ENCODE results near the gene SLC38A3.

The SLC38A3 gene

DNA sequence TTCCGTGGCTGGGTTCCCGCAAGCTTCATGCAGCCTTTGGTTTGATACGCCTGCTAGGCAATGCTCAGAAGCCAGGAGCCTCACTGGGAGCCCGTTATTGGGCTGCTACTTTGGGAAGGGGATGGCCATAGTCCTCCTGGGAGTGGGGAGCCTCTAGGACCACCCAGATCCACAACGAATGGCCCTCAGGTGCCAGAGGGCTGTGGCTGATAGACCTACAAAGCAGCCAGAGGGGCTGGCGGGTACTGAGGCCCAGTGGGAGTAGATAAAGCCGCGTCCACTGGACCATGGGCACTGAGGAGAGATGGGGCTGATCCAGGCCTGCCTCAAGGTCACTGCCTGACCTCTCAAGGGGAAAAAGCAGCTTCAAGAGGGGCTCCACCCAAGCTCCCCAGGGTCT lies 12.9 kb upstream of the SLC38A3 start:
- DNase-seq (ENCODE audit: low read depth) = no peak

DNA sequence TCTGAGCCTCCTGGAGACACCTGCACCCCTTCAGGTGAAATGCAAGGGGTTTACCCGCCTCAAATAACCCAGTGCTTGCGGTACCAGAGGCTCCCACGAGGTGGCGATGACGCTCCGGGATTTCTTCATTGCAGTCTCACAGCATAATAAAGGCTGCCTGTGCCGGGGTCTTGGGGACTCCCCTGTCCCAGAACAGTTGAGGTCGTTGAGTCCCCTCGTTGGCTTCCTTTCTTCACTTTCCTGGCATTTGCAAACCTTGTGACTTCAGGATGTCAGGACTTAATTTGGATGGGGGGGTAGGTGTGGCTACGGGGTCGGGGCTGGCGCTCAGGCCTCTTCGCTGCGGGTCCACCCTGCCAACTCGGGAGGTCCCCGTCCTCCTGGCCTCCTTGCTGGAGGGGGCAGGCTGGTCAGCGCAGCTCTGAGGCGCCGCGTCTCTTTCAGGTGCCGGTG lies 12.4 kb upstream of the SLC38A3 start:
- peak; percentile 31 for DNase-seq (ENCODE audit: low read depth)

DNA sequence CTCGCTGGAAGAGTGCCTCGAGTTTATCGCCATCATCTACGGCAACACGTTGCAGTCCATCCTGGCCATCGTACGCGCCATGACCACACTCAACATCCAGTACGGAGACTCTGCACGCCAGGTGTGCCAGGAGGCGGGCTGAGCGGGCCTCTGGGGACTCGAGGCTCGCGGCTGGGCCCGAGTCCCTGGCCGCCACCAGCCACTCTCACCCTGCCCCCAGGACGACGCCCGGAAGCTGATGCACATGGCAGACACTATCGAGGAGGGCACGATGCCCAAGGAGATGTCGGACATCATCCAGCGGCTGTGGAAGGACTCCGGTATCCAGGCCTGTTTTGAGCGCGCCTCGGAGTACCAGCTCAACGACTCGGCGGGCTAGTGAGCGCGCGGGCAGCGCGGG lies 11.8 kb upstream of the SLC38A3 start:
- no peak for DNase-seq (ENCODE audit: low read depth)

DNA sequence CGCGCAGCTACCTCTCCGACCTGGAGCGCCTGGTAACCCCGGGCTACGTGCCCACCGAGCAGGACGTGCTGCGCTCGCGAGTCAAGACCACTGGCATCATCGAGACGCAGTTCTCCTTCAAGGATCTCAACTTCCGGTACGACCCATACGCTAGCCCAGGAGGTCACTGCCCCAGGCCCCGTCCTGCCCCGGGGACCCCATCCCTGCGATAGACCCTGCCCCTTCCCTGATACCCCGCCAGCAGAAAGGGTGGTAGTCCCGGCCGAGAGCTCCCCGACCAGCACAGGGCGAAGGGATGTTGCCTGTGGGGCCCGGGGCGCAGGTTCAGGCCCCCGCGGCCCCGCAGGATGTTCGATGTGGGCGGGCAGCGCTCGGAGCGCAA lies 11.3 kb upstream of the SLC38A3 start:
- DNase-seq (ENCODE audit: low read depth) = no peak

DNA sequence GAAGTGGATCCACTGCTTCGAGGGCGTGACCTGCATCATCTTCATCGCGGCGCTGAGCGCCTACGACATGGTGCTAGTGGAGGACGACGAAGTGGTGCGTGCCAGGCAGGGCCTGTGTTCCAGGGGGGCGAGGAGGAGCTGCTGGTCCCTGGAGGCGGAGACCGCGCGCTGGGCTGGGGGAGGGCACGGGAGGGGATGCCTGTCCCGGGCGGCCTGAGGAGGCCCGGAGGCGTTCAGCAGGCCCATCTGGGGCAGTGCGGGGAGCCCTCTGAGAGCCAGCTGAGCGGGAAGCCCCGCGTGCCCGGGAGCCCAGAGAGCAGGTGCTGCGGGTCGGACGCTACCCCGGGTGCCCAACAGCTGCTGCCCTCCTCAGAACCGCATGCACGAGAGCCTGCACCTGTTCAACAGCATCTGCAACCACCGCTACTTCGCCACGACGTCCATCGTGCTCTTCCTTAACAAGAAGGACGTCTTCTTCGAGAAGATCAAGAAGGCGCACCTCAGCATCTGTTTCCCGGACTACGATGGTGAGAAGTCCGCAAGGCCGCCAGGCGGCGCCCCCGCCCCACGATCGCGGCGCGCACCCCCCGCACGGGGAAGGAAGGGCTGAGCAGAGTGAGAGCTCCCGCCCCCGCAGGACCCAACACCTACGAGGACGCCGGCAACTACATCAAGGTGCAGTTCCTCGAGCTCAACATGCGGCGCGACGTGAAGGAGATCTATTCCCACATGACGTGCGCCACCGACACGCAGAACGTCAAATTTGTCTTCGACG lies 10.8 kb upstream of the SLC38A3 start:
- peak; percentile 56 for DNase-seq (ENCODE audit: low read depth)

DNA sequence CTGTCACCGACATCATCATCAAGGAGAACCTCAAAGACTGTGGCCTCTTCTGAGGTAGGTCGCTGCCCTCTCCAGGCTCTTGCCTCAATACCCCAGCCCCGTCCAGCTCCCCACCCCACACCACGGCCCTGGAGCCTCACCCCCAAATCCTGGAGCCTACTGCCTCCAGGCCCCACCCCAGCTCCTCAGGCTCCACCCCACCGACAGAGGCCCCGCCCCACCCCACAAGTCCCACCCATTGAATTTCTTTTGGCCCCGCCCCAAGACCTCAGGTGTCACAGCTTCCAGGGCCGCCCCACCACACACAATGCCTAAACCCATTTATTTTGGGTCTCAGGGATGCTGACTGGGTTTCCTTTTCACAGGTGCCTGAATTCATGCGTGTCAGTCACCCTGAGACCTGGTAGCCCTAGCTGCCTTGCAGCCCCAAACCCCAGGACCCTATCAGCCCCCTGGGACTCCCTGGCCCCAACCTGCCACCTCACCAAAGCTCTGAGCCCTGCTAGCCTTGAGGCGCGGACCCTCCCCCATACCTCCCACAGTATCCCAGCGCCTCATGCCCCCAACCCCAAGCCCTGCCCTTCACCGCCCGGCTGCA lies 10.1 kb upstream of the SLC38A3 start:
- no peak for DNase-seq (ENCODE audit: low read depth)

DNA sequence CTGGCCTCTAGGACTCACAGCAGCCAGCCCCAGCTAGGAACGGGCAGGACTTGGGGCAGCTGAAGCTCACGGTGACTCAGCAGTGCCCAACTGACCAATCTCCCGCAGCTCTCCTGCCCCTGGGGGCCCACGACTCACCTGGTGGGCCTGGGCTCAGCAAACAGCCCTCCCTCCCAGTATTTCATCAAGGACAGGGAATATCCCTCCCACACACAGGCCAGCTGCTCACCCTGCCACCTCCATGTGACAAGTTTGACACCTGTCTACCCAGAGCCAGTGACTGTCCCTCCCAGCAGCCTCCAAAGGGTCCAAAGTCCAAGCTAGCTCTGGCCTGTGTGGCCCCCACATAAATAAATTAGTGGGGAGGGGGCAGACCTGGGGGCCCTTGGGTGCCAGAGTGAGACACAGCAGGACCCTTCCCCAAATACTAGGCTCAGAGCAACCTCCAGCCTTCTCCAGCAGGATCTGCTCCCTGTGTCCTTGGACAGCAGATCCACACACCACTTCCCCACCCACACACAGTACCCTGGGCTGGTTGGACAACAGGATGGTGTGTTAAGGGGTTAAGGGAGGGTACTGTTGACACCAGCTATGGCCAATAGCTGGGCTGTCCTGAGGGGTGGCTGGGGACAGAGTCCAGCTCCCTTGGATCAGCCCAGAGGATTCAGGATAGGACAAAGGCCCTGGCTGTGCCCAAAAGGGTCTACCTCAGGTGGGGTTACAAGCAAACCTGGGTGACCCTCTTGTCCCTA lies 9.4 kb upstream of the SLC38A3 start:
- no peak for DNase-seq (ENCODE audit: low read depth)

DNA sequence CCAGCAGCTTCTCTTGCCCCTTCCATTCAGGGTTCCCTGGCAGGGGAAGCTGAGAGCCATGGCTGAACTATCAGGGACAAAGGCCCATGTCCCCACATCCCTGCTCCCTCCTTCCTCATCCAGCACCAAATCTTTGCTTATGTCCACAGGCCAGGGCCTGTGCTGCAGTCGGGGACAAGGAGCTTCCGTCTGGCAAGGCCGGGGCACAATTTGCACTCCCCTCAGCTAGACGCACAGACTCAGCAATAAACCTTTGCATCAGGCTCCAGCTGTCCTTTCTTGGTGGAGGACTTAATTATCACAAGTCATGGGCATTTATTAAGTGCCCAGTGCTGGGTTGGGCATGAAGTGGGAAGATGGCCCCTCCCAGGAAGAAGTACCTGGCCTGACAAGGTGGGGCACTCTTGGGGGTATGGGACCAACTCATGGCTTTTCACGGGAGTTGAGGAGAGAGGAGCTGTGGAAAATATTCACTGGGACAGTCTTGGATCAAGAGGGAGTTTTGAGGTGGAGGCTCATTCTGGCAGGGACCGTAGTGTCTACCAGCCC lies 8.7 kb upstream of the SLC38A3 start:
- DNase-seq (ENCODE audit: low read depth) = no peak

DNA sequence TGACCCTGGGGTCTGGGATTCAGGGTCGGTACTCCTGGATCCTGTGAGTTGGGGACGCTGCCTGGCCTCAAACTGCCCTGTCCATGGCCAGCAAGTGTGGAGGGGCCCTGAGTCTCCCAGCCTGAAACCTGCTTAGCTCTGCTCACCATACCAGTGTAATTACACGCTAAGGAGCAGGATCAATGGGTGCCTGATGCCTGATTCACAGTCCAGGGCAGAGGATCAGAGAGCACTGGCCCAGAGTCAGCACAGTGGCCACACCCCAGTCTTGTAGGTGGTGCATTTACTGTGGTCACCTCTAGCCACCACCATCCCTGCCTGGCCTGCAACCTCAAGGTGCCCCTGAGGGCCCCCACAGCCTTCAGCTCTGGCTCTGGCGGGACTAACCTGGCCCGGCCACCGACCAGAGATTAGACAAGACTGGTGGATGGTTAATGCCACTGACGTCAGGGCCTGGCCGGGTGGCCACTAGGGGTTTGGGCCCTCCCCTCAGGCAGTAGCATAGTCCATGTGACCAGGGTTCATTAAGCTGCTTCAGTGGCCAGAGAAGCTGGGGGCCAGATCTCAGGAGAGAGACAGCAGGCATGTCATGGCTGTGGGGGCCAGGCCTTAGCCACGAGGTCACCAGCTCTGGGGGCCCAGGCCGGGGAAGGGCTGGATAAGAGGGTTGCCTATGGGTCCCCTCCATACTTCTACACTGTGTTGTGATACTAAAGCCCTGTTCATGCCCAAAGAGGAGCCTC lies 3.3 kb upstream of the SLC38A3 start:
- DNase-seq (ENCODE audit: low read depth) = no peak

DNA sequence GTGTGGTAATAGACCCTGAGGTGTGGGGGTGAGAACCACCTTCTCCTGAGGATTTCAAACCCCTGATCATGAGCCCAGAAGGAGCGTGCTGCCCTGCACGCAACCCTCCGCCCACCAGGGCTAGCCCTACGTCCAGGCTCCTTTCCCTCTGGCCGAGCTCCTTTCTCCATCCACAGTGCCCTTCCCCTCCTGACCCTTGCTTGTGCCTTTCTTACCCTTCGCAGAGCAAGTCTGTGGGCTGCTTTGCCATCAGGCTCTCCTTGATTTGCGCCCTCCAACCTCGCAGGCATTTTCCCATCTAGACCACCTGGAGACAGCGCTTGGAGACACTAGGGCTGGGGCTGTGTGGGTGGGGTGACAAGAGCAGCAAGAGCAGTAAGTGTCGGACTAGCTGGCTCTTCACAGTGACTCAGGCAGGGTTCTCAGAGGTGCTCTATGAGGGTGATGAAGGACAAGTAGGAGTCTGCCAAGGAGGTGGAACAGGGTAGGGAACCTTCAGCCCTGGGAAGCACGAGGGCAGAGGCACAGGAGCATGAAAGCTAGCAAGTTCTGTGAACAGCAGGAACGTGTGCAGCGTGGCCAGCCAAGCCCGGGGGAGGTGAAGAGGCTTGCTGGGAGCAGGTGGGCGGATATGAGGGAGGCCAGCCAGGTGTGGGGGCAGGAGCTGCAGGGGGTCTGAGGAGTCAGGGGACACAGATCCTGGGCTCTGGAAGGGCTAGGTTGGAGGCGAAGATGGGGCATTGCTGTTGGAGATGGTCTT lies 2.5 kb upstream of the SLC38A3 start:
- DNase-seq (ENCODE audit: low read depth) = no peak

DNA sequence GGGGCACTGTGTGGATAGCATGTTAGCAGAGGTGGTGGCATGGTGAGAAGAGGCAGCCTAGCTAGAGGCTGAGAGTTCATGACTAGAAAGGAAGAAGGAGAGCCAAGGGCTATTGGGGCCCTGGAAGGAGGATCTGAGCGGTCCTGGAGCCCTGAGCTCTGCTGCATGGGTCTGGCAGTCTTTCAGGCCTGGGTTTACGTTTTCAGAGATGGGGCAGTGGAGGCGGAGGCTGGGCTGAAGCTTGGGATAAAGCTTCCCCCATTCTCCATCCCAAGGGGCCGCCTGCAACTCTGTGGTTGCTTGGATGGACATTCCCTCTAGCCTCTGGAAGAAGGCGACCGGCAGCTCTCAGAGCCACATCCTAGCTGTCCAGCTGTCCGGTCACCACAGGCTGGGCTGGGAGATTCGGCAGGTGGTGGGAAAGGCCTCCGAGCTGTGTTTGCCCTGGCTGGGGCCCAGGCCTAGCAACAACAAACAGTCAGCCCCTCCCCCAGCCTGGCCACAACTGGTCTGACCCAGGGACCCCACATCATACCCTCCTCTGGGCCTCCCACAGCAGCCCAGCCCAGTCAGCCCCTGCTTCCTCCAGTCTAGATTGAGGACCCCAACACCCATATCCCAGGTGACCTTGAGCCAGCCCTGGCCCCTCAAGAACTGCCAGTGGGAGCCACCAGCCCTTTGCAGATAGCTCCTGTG lies 1.8 kb upstream of the SLC38A3 start:
- no peak for DNase-seq (ENCODE audit: low read depth)

DNA sequence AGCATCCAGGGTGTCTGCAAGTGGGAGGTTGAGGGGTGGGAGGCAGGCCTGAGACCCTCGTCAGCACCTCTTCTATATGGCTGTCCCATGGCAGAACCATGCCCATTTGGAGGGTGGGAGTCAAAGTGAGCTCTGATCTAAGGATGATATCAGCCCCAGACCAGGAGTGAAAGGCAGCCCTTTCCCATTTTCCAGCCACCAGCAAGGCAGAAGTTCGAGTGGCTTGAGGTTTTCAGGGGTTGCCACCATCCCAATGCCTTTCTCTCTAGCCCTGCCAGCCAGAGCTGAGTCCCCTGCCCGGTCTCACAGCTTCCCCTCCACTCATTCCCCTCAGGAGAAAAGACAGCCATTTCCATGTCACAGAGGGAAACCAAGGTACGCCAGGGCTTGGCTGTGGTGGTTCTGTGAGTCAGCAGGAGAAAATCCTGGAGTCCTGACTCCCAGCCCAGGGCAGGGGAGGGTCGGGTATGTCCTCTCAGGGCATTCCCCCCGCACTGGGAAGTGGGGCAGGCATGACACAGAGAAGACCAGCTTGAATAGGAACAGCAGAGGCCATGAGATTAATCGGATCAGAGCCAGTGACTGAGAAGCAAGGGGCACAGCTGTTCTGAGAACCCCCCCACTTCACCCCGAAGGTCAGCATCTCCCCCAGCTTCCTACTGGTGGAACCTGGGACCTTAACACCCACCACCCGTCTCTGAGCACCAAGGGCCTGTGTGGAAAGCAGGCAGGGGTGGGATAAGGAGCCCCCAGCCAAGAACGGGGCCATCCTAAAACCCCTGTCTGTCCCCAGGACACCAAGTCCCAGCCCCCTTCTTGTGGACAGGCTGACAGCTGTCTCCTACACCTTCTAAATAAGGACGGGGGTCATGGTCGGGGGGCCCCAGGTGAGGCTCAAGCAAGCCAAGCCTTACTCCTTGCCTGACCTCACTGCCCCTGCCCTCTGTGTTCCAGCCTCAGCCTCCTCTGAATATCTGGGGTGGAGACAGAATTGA lies 965 bp upstream of the SLC38A3 start:
- DNase-seq (ENCODE audit: low read depth) = no peak

DNA sequence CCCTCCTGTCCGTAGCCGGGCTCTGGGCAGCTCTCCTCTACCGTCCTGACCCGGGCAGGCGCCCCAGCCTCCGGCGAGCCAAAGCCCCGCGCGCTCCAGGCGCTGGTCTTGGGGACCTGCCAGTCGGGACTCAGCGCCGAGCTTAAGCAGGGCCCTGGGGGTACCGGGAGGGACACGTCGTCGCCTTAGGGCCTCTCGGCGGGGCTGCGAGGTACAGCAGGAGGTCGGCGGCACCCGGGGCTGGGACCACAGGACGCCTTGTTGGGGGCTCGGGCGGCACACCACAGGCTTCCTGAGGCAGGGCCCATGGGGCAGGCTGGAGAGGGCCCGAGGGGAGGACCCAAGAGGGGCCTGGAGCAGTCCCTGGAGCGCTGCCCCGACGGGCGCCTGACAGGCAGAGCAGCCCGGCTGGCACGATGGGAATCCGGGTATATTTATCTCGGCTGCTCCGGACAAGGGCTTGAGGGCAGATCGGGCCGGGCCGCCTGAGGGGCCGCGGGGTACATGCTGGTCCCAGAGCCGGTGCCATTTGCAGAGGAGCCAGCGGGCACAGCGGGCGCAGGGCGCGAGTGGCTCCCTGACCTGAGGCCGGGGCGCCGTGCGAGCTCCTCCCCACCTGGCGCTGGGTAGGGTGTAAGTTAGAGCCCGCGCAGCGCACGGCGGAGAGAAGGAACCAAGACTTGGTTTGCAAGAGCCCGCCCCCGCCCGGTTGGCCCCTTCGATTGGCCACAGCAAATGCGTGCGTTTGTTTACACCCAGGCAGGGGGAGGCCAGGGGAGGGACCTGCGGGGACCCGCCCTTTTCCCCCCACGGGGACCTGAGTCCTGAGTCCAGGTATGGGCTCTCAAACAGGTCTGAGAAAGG lies 574 bp downstream of the SLC38A3 start:
- peak; percentile 13 for DNase-seq (ENCODE audit: low read depth)

DNA sequence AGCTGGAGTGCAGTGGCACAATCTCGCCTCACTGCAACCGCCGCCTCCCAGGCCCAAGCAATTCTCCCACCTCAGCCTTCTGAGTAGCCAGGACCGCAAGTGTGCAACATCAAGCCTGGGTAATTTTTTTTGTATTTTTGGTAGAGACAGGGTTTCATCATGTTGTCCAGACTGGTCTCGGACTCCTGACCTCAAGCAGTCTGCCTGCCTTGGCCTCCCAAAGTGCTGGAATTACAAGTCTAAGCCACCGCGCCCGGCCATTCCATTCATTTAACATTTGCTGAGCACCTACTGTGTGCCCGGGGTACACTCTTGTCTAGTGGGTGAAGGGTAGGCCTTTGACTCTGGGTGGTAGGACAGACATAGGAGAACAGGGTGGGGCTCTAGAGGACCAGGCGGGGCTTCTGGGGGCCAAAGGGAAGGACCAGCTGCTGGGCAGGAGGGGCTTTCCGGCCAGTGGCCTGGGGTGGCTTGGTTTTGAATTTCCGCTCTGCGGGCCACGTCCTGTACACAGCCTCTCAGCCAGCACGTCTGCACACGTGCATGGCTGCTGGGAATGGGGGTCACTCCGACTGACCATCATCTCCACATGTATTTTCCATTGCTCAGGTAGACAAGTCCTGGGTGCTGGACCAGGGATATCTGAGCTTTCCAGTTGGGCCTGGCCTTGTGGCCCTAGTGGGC lies 2.4 kb downstream of the SLC38A3 start:
- no peak for DNase-seq (ENCODE audit: low read depth)

DNA sequence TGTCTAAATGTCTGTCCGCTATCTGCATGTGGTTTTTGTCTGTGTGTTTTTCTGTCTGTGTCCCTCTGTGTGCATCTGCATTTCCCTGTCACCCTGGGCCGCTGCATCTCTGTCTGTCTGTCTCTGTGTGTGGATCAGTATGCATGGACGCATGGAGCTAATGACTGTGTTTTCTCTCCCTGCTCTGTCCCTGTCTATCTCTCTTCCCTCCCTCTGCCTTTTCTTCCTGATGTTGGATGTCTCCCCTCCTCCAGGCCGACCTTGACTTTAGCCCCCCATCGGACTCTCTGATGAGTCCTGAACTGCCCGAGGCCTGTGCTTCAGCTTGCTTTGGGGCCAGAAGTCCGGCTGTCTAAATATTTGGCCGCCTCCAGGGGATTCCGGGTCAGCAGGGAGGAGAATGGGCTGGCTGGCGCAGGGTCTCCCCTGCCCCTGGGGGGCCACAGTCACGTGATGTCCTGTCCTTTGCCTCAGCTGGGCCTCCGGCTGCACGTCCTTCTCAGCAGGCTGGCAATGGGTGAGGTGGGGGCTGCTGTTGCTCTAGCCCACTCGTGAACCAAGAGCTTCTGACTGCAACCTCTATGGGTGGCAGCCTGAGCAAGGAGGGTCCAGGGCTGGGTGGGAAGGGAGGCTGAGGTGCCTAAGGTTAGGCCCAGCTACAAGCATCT lies 3.7 kb downstream of the SLC38A3 start:
- no peak for DNase-seq (ENCODE audit: low read depth)

DNA sequence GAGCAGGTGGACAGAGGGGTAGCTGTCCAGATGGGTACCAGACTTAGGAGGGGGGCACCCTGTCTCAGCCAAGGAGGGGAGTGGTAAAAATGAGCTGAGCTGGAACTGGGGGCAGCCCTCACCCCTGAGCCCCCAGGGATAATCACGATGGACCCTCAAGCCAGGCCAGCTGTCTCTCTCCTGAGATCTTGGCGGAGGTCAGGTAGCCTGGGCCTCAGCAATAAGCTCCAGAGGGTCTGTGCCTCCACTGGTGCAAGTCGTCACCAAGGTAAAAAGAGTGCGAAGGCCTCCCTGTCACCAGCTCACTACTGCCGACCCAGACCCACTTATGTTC lies 5.1 kb downstream of the SLC38A3 start:
- no peak for DNase-seq (ENCODE audit: low read depth)
